NCI-H128 (cell line): ENCODE measurements around the gene BSN.

ENCODE experiments used
- DNase-seq: peaks from one replicate; lab custom pipeline; 2025; ENCODE audit not compliant: unreplicated experiment; lab: John Stamatoyannopoulos, UW

The BSN gene, protein sequence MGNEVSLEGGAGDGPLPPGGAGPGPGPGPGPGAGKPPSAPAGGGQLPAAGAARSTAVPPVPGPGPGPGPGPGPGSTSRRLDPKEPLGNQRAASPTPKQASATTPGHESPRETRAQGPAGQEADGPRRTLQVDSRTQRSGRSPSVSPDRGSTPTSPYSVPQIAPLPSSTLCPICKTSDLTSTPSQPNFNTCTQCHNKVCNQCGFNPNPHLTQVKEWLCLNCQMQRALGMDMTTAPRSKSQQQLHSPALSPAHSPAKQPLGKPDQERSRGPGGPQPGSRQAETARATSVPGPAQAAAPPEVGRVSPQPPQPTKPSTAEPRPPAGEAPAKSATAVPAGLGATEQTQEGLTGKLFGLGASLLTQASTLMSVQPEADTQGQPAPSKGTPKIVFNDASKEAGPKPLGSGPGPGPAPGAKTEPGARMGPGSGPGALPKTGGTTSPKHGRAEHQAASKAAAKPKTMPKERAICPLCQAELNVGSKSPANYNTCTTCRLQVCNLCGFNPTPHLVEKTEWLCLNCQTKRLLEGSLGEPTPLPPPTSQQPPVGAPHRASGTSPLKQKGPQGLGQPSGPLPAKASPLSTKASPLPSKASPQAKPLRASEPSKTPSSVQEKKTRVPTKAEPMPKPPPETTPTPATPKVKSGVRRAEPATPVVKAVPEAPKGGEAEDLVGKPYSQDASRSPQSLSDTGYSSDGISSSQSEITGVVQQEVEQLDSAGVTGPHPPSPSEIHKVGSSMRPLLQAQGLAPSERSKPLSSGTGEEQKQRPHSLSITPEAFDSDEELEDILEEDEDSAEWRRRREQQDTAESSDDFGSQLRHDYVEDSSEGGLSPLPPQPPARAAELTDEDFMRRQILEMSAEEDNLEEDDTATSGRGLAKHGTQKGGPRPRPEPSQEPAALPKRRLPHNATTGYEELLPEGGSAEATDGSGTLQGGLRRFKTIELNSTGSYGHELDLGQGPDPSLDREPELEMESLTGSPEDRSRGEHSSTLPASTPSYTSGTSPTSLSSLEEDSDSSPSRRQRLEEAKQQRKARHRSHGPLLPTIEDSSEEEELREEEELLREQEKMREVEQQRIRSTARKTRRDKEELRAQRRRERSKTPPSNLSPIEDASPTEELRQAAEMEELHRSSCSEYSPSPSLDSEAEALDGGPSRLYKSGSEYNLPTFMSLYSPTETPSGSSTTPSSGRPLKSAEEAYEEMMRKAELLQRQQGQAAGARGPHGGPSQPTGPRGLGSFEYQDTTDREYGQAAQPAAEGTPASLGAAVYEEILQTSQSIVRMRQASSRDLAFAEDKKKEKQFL (N-terminal part only)

DNA sequence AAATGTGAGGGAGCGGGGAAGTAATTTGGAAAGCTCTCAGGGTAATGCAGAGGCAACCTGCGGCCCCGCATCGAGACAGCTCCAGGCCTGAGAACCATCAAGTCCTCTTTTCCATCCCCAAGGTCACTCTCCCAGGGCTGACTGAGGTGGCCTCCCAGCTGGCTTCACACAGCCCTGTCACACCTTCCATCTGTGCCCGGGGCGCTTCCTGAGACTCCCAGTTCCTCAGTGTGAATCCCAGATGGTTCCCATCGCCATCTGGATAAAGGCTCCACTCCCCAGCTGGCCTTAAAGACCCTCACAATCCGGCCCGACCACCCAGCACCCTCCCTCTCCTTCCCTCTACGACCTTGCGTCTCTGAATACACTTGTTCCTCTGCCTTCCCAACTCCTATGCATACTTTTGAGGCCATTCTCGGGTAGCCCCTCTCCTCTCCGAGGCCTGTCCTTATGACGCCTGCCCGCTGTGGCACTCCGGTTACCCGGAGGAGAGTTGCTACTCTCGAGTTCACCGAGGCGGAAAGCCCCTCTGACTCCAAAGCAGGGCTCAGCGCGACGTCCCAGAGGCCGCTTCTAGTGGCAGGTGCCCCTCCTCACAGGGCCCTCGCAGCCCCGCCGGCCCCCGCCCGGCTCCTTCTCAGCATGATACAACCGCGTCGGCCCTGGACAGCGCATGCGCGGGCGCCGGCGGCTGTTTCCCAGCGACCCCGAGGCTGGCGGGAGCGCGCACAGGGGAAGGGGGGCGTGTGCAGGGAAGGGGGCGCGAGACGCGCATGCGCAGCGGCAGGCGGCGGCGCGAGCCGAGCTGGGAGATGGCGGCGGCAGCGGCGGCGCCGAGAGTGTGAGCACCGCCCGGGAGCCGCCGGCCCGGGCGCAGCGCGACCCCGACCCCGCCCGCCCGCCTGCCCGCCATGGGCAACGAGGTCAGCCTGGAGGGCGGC is at the start of gene BSN:
BSN (plus strand) TSS at position 786 of the 941 bp plus-strand sequence; CDS start at position 912, 126 bp downstream.
- DNase-seq: peak; percentile 76

DNA sequence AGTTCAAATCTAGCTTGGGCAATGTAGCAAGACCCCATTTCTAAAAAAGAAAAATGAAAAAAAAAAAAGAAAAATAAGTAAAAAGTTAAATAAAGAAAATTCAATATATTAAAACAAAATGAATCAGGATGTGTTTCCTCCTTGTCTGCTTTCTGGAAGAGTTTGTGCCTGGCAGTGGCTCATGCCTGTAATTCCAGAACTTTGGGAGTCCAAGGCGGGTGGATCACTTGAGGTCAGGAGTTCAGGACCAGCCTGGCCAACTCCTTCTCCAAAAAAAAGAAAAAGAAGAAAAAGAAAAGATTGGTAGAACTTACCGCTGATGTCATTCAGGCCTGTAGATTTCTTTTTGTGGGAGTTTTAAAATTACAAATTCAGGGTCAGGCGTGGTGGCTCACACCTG is 47.4 kb upstream of the BSN start:
- DNase-seq: no peak

DNA sequence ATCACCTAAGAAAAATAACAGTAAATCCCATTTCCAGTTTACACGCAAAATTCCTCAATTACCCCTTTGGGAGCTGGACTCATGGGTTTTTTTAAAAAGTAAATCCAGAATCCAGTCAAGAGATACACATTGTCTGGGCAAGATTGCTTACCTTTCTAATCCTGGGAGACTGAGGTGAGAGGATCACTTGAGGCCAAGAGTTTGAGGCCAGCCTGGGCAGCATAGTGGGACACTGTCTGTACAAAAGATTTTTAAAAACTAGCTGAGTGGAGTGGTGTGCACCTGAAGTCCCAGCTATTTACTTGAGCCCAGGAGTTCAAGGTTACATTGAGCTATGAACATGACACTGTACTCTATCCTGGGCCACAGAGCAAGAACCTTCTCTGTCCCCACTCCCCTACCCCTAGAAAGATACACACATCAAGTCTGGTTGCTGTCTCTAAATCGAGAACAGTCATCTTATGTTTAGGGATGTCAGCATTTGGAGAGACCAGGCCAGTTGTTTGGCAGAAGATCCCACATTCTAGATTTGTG is 45.2 kb upstream of the BSN start:
- DNase-seq: no peak

DNA sequence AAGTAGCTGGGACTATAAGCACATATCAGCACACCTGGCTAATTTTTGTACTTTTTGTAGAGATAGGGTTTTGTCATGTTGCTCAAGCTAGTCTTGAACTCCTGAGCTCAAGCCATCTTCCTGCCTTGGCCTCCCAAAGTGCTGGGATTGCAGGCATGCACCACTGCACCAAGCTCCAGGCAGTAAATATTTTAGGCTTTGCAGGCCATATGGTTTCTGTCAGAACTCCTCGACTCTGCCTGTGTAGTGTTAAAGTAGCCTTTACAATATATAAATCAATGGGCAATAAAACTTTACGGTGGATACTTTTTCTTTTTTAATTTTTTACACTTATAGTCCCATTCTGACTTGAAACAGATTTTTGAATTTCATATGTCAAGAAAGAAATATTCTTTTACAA is 42.6 kb upstream of the BSN start:
- no peak for DNase-seq

DNA sequence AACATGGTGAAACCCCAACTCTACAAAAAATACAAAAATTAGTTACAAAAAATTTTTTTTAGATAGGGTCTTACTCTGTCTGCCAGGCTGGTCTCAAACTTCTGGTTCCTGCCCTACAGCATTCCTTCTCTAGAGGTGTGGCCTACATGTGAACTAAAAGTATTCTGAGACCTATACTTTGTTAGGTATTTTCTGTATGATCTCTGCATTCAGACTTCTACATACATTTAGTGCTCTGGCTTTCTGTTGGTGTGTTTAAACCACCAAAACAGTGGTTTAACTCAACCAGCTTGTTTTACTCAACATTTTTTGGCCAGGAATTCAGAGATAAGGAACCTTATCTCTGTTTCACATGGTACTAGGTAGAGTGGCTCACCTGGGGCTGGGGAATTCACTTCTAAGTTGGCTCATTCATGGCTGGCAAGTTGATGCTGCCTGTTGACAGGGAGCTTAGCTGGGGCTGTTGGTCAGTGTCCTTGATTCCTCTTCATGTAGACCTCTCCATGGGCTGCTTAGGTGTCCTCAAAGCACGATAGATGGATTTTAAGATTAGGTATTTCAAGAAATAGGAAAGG is 41.4 kb upstream of the BSN start:
- no peak for DNase-seq

DNA sequence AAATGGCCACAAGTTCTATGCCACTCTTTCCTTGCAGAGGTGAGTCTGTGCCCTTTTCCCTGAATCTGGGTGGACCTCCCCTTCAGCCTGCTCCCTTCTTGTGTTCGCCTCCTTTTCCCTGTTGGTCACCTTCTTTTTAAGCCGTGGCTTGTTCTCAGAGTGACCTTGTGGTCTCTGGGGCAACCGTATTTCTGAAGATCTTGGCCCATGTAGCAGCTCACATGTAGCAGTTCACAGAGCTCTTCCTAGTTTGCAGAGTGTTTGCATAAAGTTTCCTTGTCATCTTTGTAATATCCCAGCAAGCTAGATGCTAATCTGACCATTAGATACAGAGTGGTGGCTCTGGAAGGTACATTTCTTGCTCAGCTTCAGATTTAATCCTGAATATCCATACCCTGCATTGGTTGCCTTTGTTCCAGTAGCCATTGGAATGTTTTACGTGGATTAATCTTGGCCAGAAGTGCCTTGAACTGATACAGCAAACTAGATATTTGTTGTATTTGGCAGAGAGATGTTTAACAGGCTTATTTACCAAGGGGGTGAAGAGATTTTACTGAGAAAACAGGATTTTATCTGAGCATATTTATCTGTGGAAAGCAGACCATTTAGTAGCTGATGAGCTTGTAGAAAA is 40.7 kb upstream of the BSN start:
- DNase-seq: no peak

DNA sequence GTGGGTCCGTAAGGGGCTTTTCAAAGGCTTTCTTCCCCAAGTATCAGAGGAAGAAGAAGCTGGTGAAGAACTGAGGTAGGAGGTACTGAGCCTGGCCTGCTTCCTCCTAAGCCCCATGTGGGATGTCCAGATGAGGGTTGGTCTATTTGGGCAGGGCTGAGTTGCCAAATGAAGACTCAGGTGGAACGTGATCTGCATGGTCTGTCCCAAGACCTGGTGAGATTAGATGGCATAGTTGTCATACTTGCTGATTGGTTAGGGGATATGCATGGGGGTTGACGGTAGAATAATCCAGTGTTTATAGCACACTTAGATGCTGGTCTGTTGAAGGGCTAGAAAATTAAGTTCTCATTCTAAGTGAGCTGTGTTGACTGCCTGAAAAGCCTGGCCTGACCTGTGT is 36.3 kb upstream of the BSN start:
- DNase-seq: no peak

DNA sequence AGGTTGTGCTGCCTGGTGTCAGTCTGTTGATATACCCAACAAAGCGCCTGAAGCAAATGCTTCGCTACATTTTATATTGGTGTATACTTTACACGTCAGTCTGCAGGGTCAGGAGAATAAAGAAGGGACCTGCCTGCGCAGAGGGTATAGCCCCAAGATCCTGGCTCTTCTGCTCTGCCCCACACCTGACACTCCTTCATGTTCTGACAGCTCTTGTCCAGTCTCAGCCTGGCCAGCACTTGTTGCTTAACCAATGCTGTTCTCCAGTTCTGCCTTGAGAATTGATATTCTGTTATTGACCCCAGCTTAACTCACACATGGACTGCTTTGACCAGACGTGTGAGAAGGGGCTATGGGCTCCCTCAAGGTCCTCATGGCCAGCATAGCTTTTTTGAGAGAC is 35.8 kb upstream of the BSN start:
- no peak for DNase-seq

DNA sequence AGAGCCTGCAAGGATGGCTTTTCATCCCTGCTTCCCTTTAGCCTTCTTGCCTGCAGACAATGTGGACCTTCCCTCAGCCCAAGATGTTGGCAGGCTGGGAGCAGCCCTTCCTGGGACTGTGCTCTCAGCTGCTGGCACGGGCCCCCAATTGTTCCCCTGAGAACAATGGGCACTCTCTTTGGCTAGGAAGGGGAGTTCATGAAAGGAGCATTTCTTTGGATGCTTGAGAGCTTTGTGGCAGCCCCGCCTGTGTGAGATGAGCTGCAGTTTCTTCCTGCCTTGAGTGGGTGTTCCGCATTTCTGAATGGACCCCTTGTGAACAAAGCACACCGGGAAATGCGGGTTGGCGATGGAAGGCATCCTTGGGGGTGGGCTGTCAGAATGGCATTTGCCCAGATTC is 35.0 kb upstream of the BSN start:
- DNase-seq: no peak

DNA sequence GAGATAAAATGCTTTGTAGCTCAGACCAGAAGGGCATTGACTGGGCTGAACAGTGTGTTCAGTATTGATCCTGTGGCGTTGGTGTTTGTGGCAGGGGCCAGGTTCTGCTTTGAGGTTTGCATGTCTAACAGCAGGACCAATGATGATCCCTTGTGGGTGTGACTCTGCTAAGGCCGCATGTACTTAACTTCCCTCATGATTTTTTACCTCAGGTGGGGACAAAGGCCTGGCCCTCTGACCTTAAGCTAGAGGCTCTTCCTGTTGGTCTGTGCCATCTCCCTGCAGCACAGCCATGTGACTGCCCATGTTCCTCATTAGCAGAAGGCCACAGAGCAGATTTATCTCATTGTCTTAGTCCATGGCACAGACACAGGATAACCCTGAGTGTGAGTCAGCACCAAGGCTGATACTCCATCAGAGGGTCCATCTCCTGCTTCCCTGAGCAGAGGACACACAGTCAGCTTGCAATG is 34.3 kb upstream of the BSN start:
- no peak for DNase-seq

DNA sequence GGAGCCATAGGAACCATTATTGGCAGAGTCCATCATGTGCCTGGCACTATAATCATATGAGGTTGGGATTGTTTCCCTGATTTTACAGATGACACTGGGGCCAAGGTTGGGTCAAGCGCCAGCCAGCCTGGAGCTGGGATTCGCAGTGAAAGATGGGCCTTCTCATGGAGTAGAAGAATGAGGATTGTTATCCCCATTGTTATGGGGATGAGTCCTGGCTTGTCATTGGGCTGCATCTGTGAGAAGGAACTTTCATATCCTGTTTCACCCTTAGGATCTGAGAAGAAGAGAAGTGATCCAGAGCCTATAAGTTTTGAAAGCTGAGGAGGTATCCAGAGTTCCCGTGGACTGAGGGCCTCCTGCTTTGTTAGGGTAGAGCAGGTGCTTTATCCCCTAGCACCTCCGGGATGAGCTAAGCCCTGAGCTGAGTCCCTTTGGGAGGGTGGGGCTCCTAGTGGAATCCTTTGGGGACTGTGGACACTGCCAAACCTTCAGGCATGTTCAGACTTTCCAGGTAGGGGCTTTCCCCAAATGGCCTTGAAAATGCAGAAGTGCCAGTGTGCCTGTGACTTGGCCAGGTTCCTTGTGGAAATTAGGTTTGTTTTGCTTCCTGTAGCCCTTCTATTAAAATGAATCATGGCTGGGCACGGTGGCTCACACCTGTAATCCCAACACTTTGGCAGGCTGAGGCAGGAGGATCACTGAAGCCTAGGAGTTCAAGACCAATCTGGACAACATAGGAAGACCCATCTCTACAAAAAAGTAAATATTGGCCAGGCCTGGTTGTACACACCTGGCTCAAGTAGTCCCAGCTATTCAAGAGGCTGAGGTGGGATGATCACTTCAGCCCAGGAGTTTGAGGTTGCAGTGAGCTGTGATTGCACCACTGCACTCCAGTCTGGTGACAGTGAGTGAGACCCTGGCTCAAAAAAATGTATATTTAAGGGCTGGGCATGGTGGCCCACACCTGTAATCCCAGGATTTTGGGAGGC is 30.2 kb upstream of the BSN start:
- no peak for DNase-seq

DNA sequence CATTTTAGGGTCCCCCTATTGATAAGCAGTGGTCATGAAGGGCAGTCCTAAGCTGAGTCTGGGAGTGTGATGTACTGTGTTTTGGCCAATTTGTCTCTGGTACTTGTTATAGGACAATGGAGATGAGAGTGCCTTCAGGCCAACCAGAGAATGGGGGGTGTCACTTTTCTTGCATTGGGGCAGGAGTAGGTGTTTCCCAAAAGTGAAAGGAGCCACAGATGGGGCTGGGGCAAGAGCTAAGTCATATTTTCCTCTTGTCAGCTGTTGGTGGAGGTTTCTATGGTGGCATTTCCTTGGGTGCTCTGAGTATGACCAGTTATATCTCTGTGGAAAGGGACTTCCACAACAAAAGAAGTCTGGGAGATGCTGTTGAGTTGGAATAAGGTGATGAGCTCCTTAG is 24.7 kb upstream of the BSN start:
- no peak for DNase-seq

DNA sequence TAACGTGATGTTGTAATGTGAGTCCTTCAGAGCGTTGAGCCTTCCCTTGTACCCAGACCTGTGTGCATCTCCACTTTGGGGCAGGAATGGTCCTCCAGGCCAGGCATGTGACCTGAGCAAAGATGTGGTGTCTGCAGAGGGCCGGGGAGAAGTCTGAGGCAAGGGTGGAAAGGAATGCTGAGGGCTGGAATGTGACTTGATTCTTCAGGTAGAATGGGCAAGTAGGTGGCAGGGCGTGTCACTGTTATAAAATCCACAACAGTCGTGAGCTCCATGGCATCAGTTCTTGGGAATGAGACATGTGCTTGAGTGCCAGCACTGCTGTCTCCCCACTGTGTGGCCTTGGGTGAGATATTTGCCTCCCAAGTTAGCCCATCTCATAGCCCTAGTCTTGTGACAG is 24.0 kb upstream of the BSN start:
- no peak for DNase-seq

DNA sequence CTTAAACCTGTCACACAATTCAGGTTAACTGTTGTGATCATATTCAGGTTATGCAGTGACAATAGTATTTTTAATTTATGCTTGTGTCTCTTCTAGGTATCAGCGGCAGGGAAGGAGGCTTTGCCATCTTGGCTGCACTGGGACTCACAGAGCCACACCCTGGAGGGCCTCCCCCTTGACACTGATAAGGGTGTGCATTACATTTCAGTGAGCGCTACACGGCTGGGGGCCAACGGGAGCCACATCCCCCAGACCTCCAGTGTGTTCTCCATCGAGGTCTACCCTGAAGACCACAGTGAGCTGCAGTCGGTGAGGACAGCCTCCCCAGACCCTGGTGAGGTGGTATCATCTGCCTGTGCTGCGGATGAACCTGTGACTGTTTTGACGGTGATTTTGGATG is 23.6 kb upstream of the BSN start:
- no peak for DNase-seq

DNA sequence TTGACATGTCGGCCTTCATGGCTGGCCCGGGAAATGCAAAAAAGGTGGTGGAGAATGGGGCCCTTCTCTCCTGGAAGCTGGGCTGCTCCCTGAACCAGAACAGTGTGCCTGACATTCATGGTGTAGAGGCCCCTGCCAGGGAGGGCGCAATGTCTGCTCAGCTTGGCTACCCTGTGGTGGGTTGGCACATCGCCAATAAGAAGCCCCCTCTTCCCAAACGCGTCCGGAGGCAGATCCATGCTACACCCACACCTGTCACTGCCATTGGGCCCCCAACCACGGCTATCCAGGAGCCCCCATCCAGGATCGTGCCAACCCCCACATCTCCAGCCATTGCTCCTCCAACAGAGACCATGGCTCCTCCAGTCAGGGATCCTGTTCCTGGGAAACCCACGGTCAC is 23.1 kb upstream of the BSN start:
- DNase-seq: no peak

DNA sequence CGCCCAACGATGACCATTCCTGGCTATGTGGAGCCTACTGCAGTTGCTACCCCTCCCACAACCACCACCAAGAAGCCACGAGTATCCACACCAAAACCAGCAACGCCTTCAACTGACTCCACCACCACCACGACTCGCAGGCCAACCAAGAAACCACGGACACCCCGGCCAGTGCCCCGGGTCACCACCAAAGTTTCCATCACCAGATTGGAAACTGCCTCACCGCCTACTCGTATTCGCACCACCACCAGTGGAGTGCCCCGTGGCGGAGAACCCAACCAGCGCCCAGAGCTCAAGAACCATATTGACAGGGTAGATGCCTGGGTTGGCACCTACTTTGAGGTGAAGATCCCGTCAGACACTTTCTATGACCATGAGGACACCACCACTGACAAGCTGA is 22.6 kb upstream of the BSN start:
- DNase-seq: no peak

DNA sequence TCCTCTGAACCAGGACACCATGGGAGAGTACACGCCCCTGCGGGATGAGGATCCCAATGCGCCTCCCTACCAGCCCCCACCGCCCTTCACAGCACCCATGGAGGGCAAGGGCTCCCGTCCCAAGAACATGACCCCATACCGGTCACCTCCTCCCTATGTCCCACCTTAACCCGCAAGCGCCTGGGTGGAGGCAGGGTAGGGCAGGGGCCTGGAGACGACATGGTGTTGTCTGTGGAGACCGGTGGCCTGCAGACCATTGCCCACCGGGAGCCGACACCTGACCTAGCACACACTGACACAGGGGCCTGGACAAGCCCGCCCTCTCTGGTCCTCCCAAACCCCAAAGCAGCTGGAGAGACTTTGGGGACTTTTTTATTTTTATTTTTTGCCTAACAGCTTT is 21.2 kb upstream of the BSN start:
- DNase-seq: no peak
